NCI-H1694 (cell line): ENCODE measurements around the gene DACH2.
A peak's percentile ranks its signal among the peaks of the same experiment; 100 is the strongest.
"Not testable (repeated sequence)": the region's sequence is repeated elsewhere in the genome, so short reads cannot be mapped to it uniquely, and the experiment has no call there.

Experiments used
- DNase-seq: peaks from one replicate; lab custom pipeline; 2025; lab: John Stamatoyannopoulos, UW

Gene DACH2

DNA sequence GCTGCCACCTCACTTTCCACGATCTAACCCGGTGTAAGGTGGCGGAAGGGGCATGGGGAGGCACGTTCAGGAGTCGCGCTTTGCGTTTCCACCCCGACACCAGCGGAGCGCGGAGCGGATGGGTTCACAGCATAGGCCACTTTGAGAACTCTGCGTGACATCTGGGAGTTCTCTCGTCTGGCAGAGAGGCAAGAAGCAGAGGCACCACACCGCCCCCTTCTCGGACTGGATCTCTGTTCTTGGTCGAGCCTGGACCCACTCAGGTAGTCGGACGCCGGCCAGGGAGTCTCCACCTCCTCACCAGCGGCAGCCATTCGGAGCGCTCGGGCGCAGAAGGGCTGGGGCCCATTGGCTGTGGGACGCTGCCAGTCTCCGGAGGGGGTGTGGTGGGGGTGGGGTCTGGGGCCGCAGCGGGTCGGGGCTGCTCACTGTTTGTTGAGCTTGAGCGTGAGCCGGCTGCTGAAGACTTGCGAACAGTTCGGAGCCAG lies at the start of gene DACH2:
TSS of gene DACH2 (plus strand) at position 428 of the 488 bp plus-strand sequence.
- DNase-seq, result no peak

DNA sequence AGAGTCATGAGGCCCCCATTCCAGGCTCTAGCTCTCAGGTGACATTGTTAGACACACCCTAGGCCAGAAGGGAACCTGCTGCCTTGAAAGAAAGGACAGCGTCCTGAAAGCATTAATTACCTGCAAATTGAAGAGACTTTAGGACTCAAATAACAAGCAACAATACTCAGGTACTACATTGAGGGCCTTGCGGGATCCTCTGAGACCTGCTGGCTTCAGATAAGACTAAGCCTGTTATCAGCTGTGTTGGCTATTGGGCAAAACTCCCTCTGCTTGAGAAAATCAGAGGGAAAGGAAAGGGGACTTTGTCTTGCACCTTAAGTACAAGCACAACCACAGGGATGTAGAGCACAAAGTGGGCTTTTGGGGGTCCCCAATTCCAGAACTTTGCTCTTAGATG lies 45.9 kb upstream of the DACH2 start:
- no peak for DNase-seq

DNA sequence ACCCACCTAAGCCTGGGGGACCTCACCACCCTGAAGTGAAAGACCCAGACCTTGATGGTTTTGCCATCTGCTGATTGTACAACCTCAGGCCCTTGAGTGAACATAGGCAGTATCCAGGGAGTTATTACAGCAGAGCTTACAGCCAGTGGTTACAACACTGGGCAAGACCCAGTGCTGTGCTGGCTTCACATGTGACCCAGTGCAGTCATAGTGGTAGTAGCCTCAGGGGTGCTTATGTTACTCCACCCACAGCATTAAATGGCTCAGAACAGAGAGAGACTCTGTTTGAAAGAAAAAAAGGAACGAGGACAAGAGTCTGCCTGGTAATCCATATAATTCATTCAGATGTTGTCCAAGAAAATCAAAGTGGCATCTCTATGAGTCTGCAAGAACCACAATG lies 45.2 kb upstream of the DACH2 start:
- DNase-seq, result no peak

DNA sequence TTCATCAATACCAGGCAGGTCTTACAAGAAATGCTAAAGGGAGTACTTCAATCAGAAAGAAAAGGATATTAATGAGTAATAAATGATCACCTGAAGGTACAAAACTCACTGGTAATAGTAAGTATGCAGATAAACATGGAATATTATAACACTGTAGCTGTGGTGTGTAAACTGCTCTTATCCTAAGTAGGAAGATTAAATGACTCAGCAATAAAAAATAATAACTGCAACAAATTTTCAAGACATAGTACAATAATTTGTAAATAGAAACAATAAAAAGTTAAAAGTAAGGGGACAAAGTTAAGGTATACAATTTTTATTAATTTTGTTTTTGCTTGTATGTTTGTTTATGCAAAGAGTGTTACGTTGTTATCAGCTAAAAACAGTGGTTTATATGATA lies 43.7 kb upstream of the DACH2 start:
- no peak for DNase-seq

DNA sequence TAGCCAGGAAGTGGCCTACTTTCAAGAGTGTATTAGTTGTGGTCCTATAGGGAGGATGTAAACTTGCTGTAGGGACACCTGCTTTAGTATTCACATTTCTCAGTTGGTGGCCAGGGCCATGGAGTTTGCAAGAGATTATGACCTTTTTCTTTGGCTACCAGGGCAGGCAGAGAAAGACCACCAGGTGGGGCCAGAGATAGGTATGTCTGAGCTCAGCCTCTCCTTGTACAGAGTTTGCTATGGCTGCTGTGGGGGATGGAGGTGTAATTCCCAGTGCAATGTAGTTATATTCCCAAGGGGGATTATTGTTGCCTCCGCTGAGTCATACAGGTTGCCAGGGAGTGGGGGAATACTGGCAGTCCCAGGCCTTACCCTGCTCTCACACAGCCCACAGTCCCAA lies 26.3 kb upstream of the DACH2 start:
- no peak for DNase-seq

DNA sequence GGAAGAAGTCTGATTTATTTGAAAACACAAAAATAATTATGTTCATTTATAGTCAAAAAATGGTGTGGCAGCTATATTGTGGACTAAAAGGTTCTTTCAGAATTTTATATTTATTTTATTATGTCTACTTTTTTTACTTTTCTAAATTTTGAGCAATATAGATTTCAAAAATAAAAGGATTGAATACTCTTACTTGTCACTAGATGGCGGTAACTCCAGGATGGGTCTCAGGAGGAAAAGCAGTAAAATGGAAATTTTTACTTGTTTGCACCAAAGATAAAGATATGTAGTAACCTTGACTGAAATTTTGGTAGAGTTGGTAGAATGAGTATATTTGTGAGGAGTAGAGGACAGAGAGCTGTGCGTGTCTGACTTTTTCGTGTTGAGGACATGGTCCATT lies 14.5 kb upstream of the DACH2 start:
- peak; percentile 0 for DNase-seq

DNA sequence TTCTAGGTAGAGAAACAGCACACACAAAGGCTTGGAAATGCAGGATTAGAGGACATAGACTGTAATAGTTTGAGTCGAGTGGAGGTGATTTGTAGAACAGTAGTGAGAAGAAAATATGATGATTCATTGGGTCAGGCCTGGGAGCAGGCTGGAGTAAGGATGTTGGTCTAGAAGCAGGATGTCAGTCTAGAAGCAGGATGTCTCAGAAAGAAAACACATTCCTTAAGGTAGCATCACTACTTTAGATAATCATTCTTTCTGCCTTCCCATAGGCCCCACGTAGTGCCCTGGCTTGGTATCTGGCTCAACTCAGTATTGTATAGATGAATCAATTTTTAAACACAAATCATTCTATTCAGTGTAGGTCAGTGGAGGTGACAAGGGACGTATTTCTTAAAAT lies 11.2 kb upstream of the DACH2 start:
- DNase-seq, result no peak

DNA sequence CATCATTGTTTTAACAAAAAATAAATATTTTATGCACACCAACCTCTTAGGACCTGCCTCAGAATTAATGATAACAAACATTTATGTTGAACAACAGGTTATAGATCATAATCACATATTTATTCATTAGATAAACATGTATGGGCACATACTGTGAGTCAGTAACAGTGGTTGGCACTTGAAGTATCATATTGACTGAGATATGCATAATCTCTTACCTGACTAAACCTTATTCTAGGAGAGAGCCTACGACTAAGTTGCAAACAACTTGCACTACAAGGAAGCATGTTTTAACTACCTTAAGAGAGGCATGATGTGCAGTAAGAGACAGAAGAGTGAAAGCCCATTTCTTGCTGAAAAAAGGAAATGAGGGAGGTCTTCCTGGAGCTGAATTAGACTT lies 6.5 kb upstream of the DACH2 start:
- DNase-seq, result no peak

DNA sequence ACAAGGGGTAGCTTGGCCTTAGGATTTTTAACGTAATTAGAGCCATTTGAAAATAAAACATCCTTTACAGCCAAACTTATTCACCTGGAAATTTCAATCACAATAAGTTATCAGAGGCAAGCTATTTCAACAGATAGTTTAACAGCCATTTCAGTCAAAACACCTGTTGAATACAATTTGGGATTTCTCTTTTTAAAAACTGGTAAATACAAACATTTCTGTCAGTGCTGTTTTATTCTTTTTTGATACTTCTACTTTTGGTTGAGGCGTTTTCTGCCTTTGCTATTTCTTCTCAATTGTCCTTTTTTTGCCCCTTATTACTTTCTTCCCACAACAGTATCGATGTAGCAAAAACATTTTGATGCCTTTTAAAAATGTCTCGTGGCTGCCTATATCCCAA lies 2.1 kb upstream of the DACH2 start:
- no peak for DNase-seq

DNA sequence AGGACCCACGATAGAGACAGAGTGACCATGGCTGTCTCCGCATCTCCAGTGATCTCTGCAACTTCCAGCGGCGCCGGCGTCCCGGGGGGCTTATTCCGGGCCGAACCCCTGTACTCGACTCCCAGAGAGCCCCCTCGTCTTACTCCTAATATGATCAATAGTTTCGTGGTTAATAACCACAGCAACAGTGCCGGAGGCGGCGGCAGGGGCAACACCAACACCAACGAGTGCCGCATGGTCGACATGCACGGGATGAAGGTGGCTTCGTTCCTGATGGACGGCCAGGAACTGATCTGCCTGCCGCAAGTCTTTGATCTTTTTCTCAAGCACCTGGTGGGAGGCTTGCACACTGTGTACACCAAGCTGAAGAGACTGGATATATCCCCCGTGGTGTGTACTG lies 343 bp downstream of the DACH2 start:
- DNase-seq, result no peak

DNA sequence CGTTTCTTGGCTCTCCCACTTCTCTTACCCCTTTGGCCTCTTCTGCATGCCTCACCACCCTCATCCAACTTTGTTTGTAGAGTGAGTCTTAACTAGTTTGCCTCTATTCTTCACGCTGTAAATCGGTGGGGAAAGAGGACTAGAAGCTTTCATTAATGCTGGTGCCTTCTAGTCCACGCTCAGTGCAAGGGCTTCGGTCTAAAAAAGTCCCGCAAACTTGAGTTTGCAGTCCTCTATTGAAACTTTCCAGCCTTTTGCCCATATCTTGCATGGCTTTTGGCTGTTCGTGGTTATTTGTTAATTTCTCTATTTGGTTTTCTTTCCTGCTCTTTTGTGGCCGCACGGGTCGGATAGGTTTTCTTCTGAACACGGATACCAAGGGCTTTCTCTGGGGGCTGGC lies 868 bp downstream of the DACH2 start:
- no peak for DNase-seq

DNA sequence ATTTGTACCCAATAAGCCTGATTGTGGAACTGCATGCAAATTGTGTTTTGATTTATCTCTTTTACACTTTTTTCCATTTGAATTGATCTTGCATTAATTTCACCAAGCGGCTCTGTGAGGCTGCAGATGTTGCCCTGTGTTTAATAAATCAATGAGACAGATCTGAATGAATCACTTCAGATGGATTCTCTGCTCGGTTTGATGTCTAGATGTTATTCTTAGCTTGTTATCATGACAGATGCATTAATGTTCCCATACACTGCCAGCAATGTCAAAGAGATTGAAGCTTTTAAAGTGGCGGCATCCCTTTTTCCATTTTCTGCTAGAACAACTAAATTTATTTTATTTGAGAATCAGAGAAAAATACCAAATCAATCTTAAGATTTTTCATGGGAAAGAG lies 6.3 kb downstream of the DACH2 start:
- no peak for DNase-seq

DNA sequence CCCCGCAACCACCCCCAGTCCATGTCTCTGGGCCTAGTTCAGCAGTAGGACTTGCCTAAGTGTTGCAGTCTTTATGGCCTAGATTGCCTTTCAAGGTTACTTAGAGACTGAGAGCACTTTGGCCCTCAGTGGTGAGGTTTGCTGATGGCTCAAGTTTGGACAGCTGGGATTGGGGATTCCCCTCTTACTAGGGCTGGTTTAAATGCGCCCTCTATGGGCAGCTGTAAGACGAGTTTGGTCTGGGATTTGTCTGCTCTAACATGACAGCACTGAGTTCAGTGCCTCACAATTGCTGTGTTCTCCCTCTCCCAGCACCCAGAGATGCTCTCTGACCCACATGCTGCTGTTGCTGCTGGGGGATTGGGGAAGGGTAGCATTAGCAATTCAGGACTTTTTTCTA lies 23.1 kb downstream of the DACH2 start:
- DNase-seq, result no peak

DNA sequence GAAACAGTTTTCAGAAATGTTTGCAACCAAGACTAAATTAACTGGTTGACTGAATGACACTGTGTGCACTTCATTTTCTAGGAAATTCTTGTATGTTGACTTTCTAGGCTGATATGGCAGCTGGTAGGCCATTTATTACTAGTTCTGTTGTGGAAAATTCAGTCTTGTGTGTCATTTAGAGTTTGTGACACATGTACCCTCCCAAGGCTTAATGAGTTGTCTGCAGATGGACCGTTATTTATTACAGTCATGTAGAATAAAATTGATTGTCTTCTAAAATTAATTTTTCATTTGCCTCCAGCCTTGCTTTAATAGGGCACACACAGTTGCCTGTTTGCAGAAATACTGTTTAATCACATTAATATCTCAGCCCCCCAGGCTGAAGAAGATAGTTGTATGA lies 30.7 kb downstream of the DACH2 start:
- DNase-seq, result no peak

DNA sequence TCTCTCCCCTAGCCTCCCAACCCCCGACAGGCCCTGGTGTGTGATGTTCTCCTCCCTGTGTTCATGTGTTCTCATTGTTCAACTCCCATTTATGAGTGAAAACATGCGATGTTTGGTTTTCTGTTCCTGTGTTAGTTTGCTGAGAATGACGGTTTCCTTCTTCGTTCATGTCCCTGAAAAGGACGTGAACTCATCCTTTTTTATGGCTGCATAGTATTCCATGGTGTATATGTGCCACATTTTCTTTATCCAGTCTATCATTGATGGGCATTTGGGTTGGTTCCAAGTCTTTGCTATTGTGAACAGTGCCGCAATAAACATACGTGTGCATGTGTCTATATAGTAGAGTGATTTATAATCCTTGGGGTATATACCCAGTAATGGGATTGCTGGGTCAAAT lies 33.1 kb downstream of the DACH2 start:
- DNase-seq, result not testable (repeated sequence)

DNA sequence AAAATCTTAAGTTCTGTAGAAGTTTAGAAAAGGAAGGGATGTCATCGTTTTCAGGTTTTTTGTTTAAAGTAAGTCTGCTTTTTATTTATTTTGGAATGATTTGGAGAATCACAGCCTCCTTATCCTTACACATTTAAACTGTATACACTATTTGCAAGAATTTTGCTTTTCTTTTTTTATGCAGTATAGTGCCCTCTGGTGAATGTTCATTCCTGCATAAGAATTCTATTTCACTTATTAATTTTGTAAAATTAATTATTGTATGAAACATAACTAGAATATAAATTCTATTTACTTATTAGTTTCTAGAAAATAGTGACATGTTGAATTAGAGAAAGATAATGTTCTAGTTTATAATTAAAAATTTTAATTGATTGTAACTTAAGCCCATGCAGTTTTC lies 44.6 kb downstream of the DACH2 start:
- DNase-seq, result no peak

DNA sequence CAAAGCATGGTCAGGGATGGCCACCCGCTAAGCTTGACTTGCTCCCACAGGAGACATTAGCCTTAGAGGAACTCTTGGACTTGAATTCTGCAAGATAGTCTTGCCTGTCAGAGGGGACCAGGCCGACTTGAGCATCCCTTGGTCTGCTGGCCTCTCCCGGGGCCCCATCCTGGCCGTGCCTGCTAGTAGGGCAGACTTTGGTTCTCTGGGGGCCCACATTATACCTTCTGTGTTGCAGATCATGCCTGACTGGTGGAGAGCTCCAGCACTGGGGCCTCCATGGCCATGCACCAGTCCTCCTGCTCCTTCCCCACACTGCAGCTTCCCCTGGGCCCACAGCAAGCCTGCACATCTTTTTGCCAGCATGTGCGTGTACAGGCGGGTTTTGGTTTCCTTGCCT lies 46.5 kb downstream of the DACH2 start:
- DNase-seq, result no peak

DNA sequence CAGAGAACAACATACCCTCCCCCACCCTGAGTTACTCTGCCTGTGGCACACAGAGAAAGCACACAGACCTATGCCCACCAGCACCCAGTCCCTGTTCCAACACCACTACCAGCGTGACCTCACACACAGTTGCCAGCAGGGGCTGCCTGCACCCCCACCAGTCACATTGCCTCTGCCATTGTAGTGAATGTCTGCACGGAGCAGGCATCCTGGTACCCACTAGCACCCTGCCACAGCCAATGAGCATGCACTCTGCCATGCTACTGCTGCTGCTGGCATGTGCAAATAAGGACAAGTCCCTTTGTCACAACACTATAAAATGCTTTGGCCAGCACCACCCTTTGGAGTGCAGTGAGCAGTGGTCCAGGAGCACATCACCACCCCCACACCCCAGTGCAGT lies 47.1 kb downstream of the DACH2 start:
- DNase-seq, result no peak

DNA sequence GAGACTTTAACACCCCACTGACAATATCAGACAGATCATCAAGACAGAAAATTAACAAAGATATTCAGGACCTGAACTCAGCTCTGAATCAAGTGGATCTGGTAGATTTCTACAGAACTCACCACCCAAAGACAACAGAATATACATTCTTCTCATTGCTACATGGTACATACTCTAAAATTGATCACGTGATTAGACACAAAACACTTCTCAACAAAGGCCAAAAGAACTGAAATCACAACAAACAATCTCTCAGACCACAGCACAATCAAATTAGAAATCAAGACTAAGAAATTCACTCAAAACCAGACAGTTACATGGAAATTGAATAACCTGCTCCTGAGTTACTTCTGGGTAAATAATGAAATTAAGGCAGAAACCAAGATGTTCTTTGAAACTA lies 49.6 kb downstream of the DACH2 start:
- no peak for DNase-seq

DNA sequence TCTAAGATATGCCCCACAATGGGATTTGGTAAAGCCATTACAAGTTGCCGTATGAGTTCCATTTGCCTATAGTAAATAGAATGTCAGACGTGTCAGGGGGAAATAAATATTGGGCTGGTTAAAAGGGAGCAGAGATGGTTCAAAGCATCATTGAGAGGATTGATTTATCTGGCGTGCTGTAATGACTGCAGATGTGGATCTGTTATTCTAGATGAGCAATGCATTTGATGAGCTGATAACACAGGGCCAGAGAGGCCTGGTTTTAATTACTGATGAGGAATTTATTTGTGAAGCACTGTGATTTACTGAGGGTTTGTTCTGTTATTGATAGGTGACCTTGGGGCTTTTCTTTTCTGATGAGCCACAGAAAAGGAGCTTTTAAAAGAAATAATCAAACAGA lies 62.5 kb downstream of the DACH2 start:
- no peak for DNase-seq

DNA sequence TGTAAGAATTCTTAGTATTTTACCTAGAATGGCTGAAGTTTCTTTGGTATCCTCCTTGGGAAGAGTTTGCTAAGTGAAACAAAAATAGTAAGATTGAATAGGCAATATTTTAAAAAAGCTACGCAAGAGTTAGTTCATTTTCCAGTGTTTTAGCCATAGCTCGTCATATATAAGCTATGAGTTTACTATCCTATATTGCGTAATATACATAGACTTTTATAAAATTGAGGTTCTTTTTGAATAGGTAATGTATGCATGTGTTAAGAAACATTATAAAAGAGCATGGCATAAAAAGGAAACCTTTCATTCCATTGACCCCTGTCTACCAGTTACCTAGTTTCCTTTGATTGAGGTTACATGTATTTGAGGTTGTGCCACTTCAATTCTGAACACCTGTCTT lies 67.0 kb downstream of the DACH2 start:
- DNase-seq, result no peak

DNA sequence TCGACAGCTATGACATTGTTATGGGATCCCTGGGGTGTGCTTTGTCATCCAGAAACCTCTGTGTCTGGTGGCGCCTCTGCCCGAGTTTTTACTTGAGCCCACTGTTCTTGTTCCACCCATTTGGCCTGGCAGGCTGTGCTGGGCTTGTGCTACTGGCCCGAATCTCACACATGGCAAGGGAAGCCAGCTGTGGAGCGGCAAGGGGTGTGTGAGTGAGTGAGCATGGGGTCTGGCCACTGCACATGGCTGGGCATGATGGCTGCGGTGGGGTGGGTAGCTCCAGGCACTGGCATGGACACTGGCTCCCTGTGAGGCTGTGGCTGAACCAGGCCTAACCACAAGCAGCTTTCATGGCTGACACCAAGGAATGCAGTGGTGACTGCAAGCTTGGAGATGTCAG lies 89.2 kb downstream of the DACH2 start:
- DNase-seq, result no peak

DNA sequence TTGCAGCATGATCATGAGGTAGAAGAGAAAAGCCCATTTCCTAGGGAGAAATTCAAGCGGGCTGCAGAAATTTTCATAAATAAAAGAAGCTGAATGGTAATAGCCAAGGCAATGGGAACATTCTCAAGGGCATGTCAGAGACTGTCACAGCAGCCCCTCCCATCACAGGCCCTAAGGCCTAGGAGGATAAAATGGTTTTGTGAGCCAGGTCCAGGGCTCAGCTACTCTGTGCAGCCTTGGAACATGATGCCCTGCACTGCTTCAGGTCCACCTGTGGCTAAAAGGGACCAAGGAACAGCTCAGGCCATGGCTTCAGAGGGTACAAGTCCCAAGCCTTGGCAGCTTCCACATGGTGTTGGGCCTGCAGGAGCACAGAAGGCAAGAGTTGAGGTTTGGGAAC lies 93.3 kb downstream of the DACH2 start:
- no peak for DNase-seq

DNA sequence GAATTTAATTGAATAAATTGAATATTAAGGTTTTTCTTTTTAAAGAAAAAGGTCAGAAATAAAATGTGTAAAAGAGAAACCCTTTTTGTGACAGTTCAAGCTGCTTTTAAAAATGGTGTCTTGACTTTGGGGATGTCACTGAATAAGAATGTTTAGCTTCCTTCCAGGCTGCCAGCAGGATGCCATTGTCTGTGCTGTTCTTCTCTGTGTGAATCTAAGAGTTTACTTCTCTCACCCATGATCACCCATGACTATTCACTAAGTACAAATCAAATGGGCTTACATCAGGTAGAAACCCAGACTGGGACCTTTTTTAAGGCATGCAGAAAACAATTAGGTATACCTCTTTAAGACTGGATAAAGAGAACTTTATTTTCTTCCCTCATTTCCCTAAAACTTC lies 115.3 kb downstream of the DACH2 start:
- DNase-seq, result no peak

DNA sequence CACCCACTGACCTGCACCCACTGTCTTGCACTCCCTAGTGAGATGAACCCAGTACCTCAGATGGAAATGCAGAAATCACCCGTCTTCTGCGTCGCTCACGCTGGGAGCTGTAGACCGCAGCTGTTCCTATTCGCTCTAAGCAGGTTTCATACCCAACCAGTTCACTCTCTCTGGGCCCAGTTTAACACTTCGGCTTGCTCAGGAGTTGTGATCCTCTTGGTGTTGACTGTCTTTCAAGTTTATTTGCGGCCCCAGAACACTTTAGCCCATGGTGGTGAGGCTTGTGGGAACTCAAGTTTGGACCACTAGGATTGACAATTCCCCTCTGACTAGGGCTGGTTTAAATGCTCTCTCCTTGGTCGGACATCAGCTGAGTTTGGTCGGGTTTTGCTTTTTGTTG lies 147.0 kb downstream of the DACH2 start:
- DNase-seq, result no peak
